Measurements from ENCODE around the gene DSC1.

Gene DSC1

DNA sequence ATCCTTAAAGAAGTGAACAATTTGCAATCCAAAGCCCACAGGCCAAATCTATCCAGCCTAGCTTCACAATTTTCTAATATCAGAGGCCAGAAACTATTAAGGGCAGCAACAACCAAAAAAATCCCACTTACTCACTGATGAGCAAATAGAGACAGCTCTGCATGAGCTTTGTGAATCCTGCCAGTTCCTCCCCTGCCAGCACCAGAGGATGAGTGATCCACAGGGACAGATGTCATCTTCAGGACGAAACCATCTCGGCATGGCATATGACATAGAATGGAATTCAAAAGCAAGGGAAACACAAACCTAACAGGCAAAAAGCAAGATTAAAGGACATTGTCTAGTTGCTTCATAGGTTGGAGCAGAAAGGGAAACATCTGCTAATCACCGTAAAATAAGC is 58.2 kb downstream of the DSC1 start:
- DNase-seq (ENCODE audit: low read depth in 2 of 2, low spot score in 1 of 2): no peak

DNA sequence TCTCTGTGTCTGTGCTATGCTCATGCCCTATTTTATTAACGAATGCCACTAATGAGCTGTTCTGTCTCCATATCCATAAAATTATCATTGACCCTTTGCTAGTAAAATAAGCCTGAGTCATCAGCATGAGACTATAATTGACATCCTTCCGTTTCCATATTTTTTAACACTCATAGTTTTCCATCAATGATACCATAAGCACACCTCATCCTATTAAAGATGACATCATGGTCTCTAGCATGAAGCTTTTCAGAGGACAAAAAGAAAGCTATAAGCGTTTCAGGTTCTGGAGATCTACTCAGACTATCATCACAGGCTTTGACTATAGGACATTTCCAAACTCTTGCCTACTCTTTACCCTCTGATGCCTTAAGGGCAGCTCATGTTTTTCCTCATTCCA is 59.2 kb downstream of the DSC1 start:
- DNase-seq (ENCODE audit: low read depth in 2 of 2, low spot score in 1 of 2): no peak

DNA sequence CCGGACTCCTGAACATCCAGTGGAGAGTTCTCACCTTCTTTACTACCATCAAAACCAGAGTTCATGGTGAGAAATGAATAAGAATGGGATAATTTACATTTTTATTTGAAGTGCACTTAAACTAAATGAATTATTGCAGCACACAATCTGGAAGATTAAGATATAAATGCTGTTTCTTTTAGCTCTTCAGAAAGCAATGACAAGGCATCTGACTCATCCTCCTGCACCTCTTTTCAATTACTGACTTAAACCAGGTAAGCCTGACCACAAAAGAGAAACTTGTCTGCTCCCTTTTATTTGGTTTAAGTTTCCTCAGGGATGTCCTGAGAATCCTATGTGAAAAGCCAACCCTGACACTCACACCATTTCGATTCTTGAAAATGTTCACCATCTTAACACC is 59.7 kb downstream of the DSC1 start:
- DNase-seq (ENCODE audit: low read depth in 2 of 2, low spot score in 1 of 2): no peak

DNA sequence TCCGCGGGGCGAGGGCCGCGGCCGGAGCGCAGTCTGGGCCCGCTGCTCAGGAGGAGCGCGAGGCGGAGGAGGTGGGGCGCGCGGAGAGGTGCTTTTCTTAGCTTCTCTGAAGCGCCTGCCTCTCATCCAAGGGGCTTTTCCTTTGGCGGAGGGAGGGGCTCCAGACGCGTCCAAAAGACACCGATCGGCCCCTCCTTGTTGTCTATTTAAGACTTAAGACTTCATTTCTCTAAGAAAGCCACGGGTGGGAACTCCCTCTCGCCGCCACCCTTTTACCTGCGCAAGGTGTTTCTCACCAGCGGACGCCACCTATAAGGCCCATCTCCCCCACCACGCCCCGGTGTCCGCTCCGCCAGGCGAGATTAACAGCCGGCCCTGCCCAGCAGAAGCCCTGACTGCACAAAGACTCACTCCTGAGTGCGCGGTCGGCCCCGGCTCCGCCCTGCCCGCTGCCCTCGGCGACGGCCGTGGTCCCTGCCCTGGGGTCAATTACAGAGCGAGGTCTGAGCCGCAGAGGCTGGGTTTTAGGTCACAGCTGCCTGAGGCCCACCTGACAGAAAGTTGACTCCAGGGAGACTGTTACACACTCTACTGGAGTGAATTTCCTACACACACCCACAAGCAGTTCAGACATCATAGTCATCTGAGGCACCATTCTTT is 60.5 kb downstream of the DSC1 start, which contains the start of gene DSC2:
TSS of gene DSC2 (minus strand) at position 397 of the 660 bp plus-strand sequence. CDS start 450 bp downstream, outside the sequence.
- no peak for DNase-seq (ENCODE audit: low read depth in 2 of 2, low spot score in 1 of 2)

DNA sequence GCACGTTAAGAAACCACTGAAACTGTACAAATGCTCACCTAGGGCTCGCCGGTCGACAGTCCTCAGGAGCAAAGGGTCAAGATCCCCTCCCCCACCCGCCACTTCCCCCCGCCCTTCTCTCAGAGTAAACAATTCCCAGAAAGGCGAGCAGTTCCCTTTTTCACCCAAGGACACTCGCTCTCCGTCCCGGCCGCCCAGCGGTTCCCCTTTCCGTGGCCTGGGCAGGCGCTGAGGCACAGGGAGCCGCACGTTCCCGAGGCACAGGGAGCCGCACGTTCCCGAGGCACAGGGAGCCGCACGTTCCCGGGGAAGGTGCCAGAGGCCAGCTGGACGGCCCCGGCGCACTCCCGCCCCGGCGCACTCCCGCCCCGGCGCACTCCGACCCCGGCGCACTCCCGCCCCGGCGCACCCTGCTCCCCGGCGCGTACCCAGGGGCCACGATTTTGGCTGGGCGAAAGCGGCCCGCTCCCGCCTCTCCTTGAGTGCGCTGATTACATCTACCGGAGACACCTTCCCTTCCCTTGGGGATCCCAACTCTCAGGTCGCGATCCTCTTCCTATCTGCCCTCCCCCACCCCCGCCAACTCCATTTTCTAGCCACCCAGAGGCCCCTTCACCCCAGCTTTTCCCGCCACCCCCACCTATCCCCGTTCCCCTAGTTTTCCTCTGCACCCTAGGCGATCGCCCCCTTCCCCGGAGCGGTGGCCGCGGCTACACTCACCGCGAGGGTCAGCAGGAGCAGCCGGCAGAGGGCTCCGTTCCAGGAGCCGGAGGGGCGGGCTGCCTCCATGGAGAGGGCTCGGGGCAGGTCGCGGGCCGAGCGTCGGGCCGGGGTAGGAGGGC is 61.3 kb downstream of the DSC1 start:
- no peak for DNase-seq (ENCODE audit: low read depth in 2 of 2, low spot score in 1 of 2)

DNA sequence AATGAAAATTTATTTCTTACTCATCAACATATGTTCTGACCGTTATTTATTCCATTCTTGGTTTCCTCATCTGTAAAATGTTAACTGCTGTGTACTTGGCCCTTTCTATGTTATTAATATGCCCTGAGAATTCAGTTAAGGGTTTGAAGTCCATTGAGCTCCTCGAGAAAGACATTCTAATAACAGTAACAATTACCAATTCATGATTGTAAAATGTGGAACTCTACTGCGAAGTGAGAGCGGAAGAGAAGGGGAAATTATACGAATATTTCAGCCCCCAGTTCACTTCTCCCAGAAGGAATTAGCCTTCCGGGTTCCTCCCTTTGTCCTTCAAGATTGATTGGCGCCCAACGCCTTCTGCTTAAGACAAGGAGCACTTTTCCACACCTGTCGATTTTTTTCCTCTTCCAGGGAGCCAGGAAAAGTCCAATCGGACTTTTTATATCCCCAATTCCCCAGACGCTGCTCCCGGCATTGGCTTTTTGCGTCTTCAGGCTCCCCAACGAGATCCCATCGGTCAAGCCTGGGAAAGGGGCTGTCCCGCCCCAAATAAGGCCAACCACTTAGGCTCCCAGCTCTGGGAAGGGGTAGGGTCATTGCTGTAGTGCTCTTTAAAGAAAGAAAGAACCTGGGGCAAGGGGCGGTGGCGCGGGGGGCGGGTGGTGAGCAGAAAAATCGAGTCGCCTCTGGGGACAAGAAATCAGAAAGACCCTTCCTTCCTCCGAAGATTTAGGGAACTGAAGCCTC is 62.0 kb downstream of the DSC1 start:
- DNase-seq (ENCODE audit: low read depth in 2 of 2, low spot score in 1 of 2): no peak

DNA sequence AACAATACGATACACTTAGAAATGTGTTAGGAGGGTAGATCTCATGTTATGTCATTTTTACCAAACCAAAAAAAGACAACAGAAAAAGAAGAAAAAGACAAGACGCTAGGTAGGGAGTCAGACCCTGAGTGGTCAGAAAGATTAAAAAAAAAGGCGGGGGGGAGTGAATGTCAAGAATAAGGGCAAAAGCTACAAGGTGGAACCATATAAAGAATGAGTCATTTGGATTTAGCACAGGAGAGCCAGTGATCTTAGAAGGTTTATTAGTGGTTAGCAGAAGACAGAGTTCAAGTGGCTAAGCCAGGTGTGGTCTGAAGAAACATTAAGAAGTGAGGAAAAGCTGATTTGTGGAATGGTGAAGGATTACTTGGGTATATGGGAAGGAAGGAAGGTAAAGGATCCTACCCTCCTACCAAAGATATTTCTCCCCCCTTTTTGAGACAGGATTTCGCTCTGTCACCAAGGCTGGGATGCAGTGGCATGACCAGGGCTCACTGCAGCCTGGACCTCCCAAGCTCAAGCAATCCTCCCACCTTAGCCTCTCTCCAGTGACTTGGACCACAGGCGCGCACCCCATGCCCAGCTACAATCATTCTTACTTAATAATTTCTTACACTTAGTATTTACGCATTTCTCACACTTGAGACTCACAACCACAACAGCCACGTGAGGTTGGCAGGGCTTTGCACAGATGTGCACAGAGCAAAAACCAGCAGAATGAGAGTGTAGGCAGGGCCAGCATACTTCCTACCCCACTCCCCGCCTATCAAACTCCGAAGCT is 63.0 kb downstream of the DSC1 start:
- no peak for DNase-seq (ENCODE audit: low read depth in 2 of 2, low spot score in 1 of 2)

DNA sequence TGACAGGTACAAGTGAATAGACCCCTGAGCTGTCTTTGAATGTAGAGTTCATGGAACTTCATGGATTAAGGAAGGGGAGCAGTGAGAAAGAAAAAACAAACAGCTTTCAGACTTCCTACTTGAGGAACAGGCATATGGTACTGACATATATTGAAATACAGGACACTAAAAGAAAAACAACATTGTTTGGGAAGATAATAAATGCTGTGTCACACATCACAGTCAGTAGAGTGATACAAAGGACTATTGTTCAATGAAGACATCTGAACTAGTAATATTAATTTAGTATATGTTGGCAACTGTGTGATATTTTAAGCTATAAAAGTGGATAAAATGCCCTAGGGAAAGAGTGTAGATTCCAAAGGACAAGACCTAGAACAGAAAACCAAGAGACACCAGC is 63.8 kb downstream of the DSC1 start:
- no peak for DNase-seq (ENCODE audit: low read depth in 2 of 2, low spot score in 1 of 2)

DNA sequence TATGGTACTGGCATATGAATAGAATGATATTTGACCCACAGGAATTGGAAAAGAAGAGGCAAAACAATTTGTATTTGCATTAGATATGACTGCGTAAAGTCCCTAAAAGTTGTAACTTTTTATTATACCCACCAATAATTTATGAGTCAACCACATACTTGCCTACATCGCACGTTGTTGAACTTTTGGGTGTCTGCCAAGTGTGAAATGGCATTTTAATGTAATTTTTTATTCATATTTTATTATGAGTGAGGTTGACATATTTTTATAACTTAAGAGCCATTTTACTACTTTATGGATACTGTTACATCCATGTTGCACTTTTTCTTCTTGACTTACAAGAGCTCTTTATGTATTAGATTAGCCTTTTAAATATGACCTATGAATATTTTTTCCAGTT is 65.0 kb downstream of the DSC1 start:
- no peak for DNase-seq (ENCODE audit: low read depth in 2 of 2, low spot score in 1 of 2)

DNA sequence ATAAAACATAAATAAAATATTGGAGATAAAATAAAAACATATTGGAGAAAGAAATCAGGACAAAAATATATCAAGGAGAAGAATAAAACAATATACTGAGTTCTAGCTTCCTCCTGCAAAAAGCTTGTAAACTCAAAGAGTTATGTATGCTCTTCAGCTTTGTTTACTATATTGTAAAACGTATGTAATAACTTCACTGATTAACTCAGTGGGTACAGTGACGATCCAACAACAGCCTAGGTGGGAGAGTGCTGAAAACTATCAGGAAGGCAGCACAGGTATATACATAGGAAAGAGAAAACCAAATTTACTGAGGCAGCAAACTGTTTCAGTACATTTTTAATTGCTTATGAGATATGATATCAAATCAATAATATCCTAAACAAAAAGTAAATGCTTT is 68.8 kb downstream of the DSC1 start:
- DNase-seq (ENCODE audit: low read depth in 2 of 2, low spot score in 1 of 2): no peak

DNA sequence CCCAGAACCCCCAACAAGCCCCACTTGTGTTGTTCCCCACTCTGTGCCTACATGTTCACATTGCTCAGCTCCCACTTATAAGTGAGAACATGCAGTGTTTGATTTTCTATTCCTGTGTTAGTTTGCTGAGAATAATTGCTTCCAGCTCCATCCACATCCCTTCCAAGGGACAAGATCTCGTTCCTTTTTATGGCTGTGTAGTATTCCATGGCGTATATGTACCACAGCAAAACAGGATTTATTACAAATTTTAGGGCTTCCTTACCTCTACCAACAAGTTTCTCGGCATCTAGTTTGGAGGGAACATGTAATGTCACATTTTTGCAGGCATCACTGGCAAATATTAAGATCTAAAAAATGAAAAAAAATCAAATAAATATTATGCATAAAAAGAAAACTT is 69.4 kb downstream of the DSC1 start:
- DNase-seq (ENCODE audit: low read depth in 2 of 2, low spot score in 1 of 2): no peak

DNA sequence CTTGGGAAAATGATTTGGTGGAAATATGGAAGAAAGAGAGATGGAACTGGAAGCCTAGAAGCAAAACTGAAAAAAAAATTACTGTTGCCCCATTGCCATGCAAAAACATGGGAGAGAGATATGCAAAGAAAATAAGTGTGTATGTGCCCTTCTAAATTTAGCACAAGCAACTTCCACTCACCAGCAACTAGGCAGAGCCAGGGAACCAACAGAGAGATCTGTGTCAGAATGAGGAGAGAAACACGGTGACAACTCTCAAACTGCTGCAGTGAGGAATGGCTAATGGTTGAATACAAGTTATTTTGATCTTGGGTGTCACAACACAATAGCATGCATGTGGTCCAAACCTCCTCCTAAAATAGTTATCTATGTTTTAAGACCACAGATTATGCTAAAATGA is 71.3 kb downstream of the DSC1 start:
- no peak for DNase-seq (ENCODE audit: low read depth in 2 of 2, low spot score in 1 of 2)

DNA sequence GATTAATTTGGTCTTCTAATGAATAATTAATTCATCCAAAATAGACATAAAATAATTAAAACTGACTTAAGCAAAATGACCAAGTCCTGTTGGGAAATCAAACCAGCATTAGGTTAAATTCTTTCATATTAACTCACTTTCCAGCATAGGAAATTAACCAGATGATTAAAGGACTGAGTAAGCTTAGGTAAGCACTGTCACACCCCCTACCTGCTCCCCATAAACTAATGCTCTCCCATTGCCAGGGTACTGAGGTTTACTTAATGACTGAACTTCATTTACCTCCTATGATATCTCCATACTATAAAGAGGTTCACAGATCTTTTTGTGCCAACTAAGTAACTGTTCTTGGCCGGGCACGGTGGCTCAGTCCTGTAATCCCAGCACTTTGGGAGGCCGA is 74.1 kb downstream of the DSC1 start:
- no peak for DNase-seq (ENCODE audit: low read depth in 2 of 2, low spot score in 1 of 2)

DNA sequence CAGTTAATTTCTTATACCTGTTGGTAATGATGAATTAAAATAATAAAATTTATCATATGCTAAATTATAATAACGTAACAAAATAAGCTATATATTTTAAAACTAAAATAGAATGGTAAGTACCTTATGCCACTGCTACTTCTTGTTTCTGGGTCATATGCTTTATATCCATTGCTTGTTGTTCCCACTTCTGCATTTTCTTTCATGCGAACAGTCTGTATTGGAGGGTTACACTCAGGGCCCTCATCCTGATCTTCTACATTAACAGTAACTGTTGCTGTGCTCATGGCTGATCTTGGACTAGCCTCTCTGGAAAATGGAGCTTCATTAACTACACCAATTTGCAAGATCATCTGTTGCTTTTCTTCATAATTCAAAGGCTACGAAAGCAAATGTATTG is 82.7 kb downstream of the DSC1 start:
- DNase-seq (ENCODE audit: low read depth in 2 of 2, low spot score in 1 of 2): no peak
